Breast epithelium (tissue), 3 donors: ENCODE data around the gene FHIT.

Source experiments
- CTCF ChIP-seq, 3 donors: fragments of 450-650 bp; IDR thresholded peaks; one replicate each; pipeline ENCODE4 v1.5.1; 2016 to 2017; ENCODE audit warnings: antibody characterized with exemption in 3 of 3, mild to moderate bottlenecking in 3 of 3, moderate library complexity in 3 of 3
- POLR2A ChIP-seq: fragments of 450-650 bp; IDR thresholded peaks from one replicate; pipeline ENCODE4 v1.6.1; 2016; ENCODE audit warnings: antibody characterized with exemption, mild to moderate bottlenecking, moderate library complexity
- POLR2AphosphoS5 ChIP-seq, 3 donors: sonication (generic); formaldehyde crosslinking; IDR thresholded peaks; one replicate each; pipeline ENCODE4 v1.6.1; 2017; ENCODE audit warnings: antibody characterized with exemption in 3 of 3

GRCh38 chr3:59832241-59832640 is 1419.0 kb downstream of the FHIT start:
- TF ChIP-seq POLR2A (no peak), CTCF (IDR thresholded peaks at IDR 0.05) (no peak), POLR2AphosphoS5 (IDR thresholded peaks at IDR 0.05) (no peak)
